ENCODE data around the gene ARID3A. TPM values are rescaled to one million over a fixed set of nuclear protein-coding genes. Genes with fewer than 3 reads are reported as not detected.

Gene ARID3A
- total and polyA plus RNA-seq, 2 of the 13 experiments (the other 11 are each of a cell fraction or from before 2014, with no cell fraction given): 71.3 to 77.9 TPM

GRCh38 chr19:982567-983170 lies 56.8 kb downstream of the ARID3A start (continued):
- TF ChIP-seq ZC3H13 (CRISPR knock-in tag; IDR thresholded peaks at IDR 0.05) (no peak), ZNF569 (CRISPR knock-in tag; IDR thresholded peaks at IDR 0.05; ENCODE audit: borderline replicate concordance) (no peak), ZNF737 (CRISPR knock-in tag; IDR thresholded peaks at IDR 0.05; ENCODE audit: borderline replicate concordance) (no peak), MTA1 (CRISPR knock-in tag; IDR thresholded peaks at IDR 0.05; ENCODE audit: borderline replicate concordance) (no peak; the same call in 1 of the 2 replicates), SMAD1 (CRISPR knock-in tag; IDR thresholded peaks at IDR 0.05; ENCODE audit: borderline replicate concordance, low read depth) (no peak), HNRNPH1 (optimal IDR thresholded peaks at IDR 0.05; ENCODE audit: low read depth, low read length) (no peak), ELF1 (CRISPR knock-in tag; IDR thresholded peaks at IDR 0.05) (no peak), HOXA7 (CRISPR knock-in tag; IDR thresholded peaks at IDR 0.05) (no peak), ZNF546 (CRISPR knock-in tag; conservative IDR thresholded peaks at IDR 0.05) (no peak), CBX1 (IDR thresholded peaks at IDR 0.05; ENCODE audit: low read depth) (no peak), ZNF121 (CRISPR knock-in tag; IDR thresholded peaks at IDR 0.05) (peak; percentile 63; the same call in 1 of the 2 replicates), SAP130 (CRISPR knock-in tag; IDR thresholded peaks at IDR 0.05; ENCODE audit: low read depth) (peak; percentile 53), SPEN (CRISPR knock-in tag; IDR thresholded peaks at IDR 0.05; ENCODE audit: low read depth) (peak; percentile 24; the same call in 1 of the 2 replicates)
- TF ChIP-seq, protein P1, sequence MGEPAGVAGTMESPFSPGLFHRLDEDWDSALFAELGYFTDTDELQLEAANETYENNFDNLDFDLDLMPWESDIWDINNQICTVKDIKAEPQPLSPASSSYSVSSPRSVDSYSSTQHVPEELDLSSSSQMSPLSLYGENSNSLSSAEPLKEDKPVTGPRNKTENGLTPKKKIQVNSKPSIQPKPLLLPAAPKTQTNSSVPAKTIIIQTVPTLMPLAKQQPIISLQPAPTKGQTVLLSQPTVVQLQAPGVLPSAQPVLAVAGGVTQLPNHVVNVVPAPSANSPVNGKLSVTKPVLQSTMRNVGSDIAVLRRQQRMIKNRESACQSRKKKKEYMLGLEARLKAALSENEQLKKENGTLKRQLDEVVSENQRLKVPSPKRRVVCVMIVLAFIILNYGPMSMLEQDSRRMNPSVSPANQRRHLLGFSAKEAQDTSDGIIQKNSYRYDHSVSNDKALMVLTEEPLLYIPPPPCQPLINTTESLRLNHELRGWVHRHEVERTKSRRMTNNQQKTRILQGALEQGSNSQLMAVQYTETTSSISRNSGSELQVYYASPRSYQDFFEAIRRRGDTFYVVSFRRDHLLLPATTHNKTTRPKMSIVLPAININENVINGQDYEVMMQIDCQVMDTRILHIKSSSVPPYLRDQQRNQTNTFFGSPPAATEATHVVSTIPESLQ (CRISPR knock-in tag; conservative IDR thresholded peaks at IDR 0.05): no peak
- TF ChIP-seq, protein P2, sequence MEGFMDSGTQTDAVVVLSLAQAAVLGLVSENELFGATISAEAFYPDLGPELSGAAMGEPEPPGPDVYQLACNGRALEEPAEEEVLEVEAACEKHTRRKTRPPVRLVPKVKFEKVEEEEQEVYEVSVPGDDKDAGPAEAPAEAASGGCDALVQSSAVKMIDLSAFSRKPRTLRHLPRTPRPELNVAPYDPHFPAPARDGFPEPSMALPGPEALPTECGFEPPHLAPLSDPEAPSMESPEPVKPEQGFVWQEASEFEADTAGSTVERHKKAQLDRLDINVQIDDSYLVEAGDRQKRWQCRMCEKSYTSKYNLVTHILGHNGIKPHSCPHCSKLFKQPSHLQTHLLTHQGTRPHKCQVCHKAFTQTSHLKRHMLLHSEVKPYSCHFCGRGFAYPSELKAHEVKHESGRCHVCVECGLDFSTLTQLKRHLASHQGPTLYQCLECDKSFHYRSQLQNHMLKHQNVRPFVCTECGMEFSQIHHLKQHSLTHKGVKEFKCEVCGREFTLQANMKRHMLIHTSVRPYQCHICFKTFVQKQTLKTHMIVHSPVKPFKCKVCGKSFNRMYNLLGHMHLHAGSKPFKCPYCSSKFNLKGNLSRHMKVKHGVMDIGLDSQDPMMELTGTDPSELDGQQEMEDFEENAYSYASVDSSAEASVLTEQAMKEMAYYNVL (CRISPR knock-in tag; IDR thresholded peaks at IDR 0.05; ENCODE audit: borderline replicate concordance): no peak
- TF ChIP-seq, protein P3, sequence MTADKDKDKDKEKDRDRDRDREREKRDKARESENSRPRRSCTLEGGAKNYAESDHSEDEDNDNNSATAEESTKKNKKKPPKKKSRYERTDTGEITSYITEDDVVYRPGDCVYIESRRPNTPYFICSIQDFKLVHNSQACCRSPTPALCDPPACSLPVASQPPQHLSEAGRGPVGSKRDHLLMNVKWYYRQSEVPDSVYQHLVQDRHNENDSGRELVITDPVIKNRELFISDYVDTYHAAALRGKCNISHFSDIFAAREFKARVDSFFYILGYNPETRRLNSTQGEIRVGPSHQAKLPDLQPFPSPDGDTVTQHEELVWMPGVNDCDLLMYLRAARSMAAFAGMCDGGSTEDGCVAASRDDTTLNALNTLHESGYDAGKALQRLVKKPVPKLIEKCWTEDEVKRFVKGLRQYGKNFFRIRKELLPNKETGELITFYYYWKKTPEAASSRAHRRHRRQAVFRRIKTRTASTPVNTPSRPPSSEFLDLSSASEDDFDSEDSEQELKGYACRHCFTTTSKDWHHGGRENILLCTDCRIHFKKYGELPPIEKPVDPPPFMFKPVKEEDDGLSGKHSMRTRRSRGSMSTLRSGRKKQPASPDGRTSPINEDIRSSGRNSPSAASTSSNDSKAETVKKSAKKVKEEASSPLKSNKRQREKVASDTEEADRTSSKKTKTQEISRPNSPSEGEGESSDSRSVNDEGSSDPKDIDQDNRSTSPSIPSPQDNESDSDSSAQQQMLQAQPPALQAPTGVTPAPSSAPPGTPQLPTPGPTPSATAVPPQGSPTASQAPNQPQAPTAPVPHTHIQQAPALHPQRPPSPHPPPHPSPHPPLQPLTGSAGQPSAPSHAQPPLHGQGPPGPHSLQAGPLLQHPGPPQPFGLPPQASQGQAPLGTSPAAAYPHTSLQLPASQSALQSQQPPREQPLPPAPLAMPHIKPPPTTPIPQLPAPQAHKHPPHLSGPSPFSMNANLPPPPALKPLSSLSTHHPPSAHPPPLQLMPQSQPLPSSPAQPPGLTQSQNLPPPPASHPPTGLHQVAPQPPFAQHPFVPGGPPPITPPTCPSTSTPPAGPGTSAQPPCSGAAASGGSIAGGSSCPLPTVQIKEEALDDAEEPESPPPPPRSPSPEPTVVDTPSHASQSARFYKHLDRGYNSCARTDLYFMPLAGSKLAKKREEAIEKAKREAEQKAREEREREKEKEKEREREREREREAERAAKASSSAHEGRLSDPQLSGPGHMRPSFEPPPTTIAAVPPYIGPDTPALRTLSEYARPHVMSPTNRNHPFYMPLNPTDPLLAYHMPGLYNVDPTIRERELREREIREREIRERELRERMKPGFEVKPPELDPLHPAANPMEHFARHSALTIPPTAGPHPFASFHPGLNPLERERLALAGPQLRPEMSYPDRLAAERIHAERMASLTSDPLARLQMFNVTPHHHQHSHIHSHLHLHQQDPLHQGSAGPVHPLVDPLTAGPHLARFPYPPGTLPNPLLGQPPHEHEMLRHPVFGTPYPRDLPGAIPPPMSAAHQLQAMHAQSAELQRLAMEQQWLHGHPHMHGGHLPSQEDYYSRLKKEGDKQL (CRISPR knock-in tag; IDR thresholded peaks at IDR 0.05; ENCODE audit: low read depth): no peak
- TF ChIP-seq, protein P4, sequence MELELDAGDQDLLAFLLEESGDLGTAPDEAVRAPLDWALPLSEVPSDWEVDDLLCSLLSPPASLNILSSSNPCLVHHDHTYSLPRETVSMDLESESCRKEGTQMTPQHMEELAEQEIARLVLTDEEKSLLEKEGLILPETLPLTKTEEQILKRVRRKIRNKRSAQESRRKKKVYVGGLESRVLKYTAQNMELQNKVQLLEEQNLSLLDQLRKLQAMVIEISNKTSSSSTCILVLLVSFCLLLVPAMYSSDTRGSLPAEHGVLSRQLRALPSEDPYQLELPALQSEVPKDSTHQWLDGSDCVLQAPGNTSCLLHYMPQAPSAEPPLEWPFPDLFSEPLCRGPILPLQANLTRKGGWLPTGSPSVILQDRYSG (CRISPR knock-in tag; IDR thresholded peaks at IDR 0.05): no peak

Data from HepG2 (cell line).